H9 (cell line): ENCODE results near the gene IQSEC1. TPM values are rescaled to one million over a fixed set of nuclear protein-coding genes. Genes with fewer than 3 reads are reported as not detected.

Experiments
- DNase-seq: peaks from one replicate; pipeline ENCODE4 v3.0.0-alpha.2; 2017
- H2AFZ ChIP-seq: one replicate; pipeline ENCODE4 v1.6.1; 2013; ENCODE audit warnings: mild to moderate bottlenecking, low read length, control low read depth, moderate library complexity
- H2AK5ac ChIP-seq: 2 replicates; pipeline ENCODE4 v1.6.1; 2013; ENCODE audit warnings: low read length, control low read depth, mixed read lengths; ENCODE audit not compliant: insufficient read length
- H2BK120ac ChIP-seq: one replicate; pipeline ENCODE4 v1.6.1; 2013; ENCODE audit warnings: low read depth, mild to moderate bottlenecking, low read length, control low read depth, inconsistent platforms; ENCODE audit not compliant: poor library complexity, severe bottlenecking
- H2BK12ac ChIP-seq: 2 replicates; pipeline ENCODE4 v1.6.1; 2013; ENCODE audit warnings: low read length, control low read depth, mixed read lengths, low read depth; ENCODE audit not compliant: insufficient read length
- H2BK15ac ChIP-seq: 2 replicates; pipeline ENCODE4 v1.6.1; 2013; ENCODE audit warnings: low read depth, low read length, control low read depth
- H2BK20ac ChIP-seq: one replicate; pipeline ENCODE4 v1.6.1; 2013; ENCODE audit warnings: low read depth, mild to moderate bottlenecking, low read length, control low read depth, inconsistent platforms; ENCODE audit not compliant: poor library complexity, severe bottlenecking
- H2BK5ac ChIP-seq: 2 replicates; pipeline ENCODE4 v1.6.1; 2013; ENCODE audit warnings: low read length, control low read depth, mixed read lengths; ENCODE audit not compliant: insufficient read length
- H3K14ac ChIP-seq: 2 replicates; pipeline ENCODE4 v1.6.1; 2013; ENCODE audit warnings: low read length, control low read depth; ENCODE audit not compliant: insufficient read depth
- H3K18ac ChIP-seq: 2 replicates; pipeline ENCODE4 v1.6.1; 2013; ENCODE audit warnings: low read depth, mild to moderate bottlenecking, mixed read lengths, low read length, control low read depth; ENCODE audit not compliant: insufficient read length
- H3K23ac ChIP-seq: 2 replicates; pipeline ENCODE4 v1.6.1; 2013; ENCODE audit warnings: low read length, control low read depth, mixed read lengths, low read depth; ENCODE audit not compliant: insufficient read length
- H3K23me2 ChIP-seq: 2 replicates; pipeline ENCODE4 v1.6.1; 2013; ENCODE audit warnings: low read depth, mild to moderate bottlenecking, mixed read lengths, low read length, control low read depth; ENCODE audit not compliant: insufficient read length, poor library complexity, severe bottlenecking
- H3K27ac ChIP-seq: 2 replicates; pipeline ENCODE4 v1.5.1; 2013; ENCODE audit warnings: low read length, control low read depth, mixed read lengths, low read depth; ENCODE audit not compliant: insufficient read length
- H3K27me3 ChIP-seq: 2 replicates; pipeline ENCODE4 v1.6.1; 2013; ENCODE audit warnings: low read length, control low read depth, inconsistent platforms; ENCODE audit not compliant: insufficient read depth
- H3K4ac ChIP-seq: 2 replicates; pipeline ENCODE4 v1.6.1; 2013; ENCODE audit warnings: low read depth, mild to moderate bottlenecking, control low read depth, inconsistent platforms, low read length, moderate library complexity
- H3K4me1 ChIP-seq: 2 replicates; pipeline ENCODE4 v1.6.1; 2013; ENCODE audit warnings: low read length, control low read depth, inconsistent platforms; ENCODE audit not compliant: insufficient read depth
- H3K4me2 ChIP-seq: 2 replicates; pipeline ENCODE4 v1.6.1; 2013; ENCODE audit warnings: low read length, control low read depth, mixed read lengths; ENCODE audit not compliant: insufficient read length, insufficient read depth
- H3K56ac ChIP-seq: 2 replicates; pipeline ENCODE4 v1.6.1; 2013; ENCODE audit warnings: low read depth, mild to moderate bottlenecking, mixed read lengths, low read length, control low read depth; ENCODE audit not compliant: insufficient read length
- H3K79me1 ChIP-seq: 2 replicates; pipeline ENCODE4 v1.6.1; 2013; ENCODE audit warnings: low read depth, mild to moderate bottlenecking, moderate library complexity, low read length, control low read depth, inconsistent platforms; ENCODE audit not compliant: insufficient read depth, poor library complexity, severe bottlenecking
- H3K79me2 ChIP-seq: 2 replicates; pipeline ENCODE4 v1.6.1; 2013; ENCODE audit warnings: low read length, control low read depth, inconsistent platforms; ENCODE audit not compliant: insufficient read depth
- H3K9ac ChIP-seq: 2 replicates; pipeline ENCODE4 v1.6.1; 2013; ENCODE audit warnings: low read length, control low read depth, mixed read lengths; ENCODE audit not compliant: insufficient read length; ENCODE audit errors: extremely low read depth
- H3K9me3 ChIP-seq: one replicate; pipeline ENCODE4 v1.6.1; 2013; ENCODE audit warnings: low read depth, low read length, inconsistent platforms; ENCODE audit not compliant: control insufficient read depth
- H3T11ph ChIP-seq: one replicate; pipeline ENCODE4 v1.6.1; 2013; ENCODE audit warnings: mild to moderate bottlenecking, low read length, control low read depth, inconsistent platforms
- H4K20me1 ChIP-seq: one replicate; pipeline ENCODE4 v1.6.1; 2013; ENCODE audit not compliant: control insufficient read depth, insufficient read length, insufficient read depth
- H4K5ac ChIP-seq: 2 replicates; pipeline ENCODE4 v1.6.1; 2013; ENCODE audit warnings: low read depth, mild to moderate bottlenecking, mixed read lengths, low read length, control low read depth; ENCODE audit not compliant: insufficient read length
- H4K8ac ChIP-seq: replicated peaks from 2 replicates; pipeline ENCODE4 v1.6.1; 2013; ENCODE audit warnings: low read length, control low read depth, mixed read lengths, low read depth; ENCODE audit not compliant: insufficient read length
- H4K91ac ChIP-seq: 2 replicates; pipeline ENCODE4 v1.6.1; 2013; ENCODE audit warnings: low read depth, mild to moderate bottlenecking, moderate library complexity, mixed read lengths, low read length, control low read depth; ENCODE audit not compliant: insufficient read length
- H3K27ac Mint-ChIP-seq, 3 experiments: 2 replicates in 2 of 3; 3 replicates in 1 of 3; pipeline ENCODE4 v1.8.0; 2020 to 2021; ENCODE audit warnings: mixed read lengths in 3 of 3, mild to moderate bottlenecking in 1 of 3, moderate library complexity in 1 of 3
- H3K27me3 Mint-ChIP-seq: 2 replicates; pipeline ENCODE4 v1.8.0; 2021; ENCODE audit warnings: low read depth, mild to moderate bottlenecking, moderate library complexity, mixed read lengths
- H3K36me3 Mint-ChIP-seq, 3 experiments: 2 replicates in 2 of 3; 3 replicates in 1 of 3; pipeline ENCODE4 v1.8.0; 2020 to 2021; ENCODE audit warnings: low read depth in 3 of 3, mixed read lengths in 3 of 3; ENCODE audit not compliant: insufficient read depth in 1 of 3
- H3K4me1 Mint-ChIP-seq, 2 experiments: 2 replicates each; pipeline ENCODE4 v1.8.0; 2020; ENCODE audit warnings: mixed read lengths in 2 of 2
- H3K4me3 Mint-ChIP-seq, 2 experiments: 2 replicates in 1 of 2; 3 replicates in 1 of 2; pipeline ENCODE4 v1.8.0; 2020 to 2021; ENCODE audit warnings: mild to moderate bottlenecking in 2 of 2, mixed read lengths in 2 of 2, moderate library complexity in 1 of 2
- H3K9me3 Mint-ChIP-seq, 2 experiments: 2 replicates in 1 of 2; 3 replicates in 1 of 2; pipeline ENCODE4 v1.8.0; 2020; ENCODE audit warnings: mild to moderate bottlenecking in 2 of 2, mixed read lengths in 2 of 2, moderate library complexity in 1 of 2
- CTCF ChIP-seq: fragments of 200-600 bp; sonication (generic); conservative IDR thresholded peaks from 3 replicates; pipeline ENCODE4 v1.8.0; 2021; ENCODE audit warnings: antibody characterized with exemption, mild to moderate bottlenecking
- WGBS: extraction: QIAGEN DNeasy Blood & Tissue Kit; methylation state at CpG from one replicate; pipeline ENCODE4 v1.1.7; 2013; ENCODE audit warnings: missing lambda C conversion rate, low lambda C conversion rate, mixed read lengths; ENCODE audit not compliant: insufficient read length; ENCODE audit errors: extremely low coverage; 5-methylcytosine and 5-hydroxymethylcytosine counted together
- total RNA-seq: library from RNA; stranded (reverse); gene quantifications from 2 replicates; pipeline ENCODE4 v1.2.1, GENCODE V29; 2021

IQSEC1 gene
- total RNA-seq, 1 experiment from 2014 or later, result 19.1 TPM

- Histone ChIP-seq H3K27me3 (no peaks in the 10 kb centered on the region), H3K23me2 (peaks cover 9% of the 10 kb centered on the region), H3K27ac (no peak overlapping the region), H3K9ac (no peak overlapping the region), H3K4me2 (peak overlapping the region; percentile 37), H2BK20ac (no peak overlapping the region), H2BK15ac (no peak overlapping the region), H2BK5ac (no peak overlapping the region), H2AFZ (peak overlapping the region; percentile 19), H2AK5ac (no peak overlapping the region), H2BK120ac (no peak overlapping the region), H4K91ac (no peak overlapping the region), H3K4me1 (no peaks in the 10 kb centered on the region; the same call in 1 of the 2 replicates), H2BK12ac (no peak overlapping the region), H3K4ac (no peak overlapping the region), H3K9me3 (no peaks in the 10 kb centered on the region), H3K14ac (peak overlapping the region; percentile 26; the same call in 1 of the 2 replicates), H4K20me1 (no peaks in the 10 kb centered on the region), H3K79me2 (no peaks in the 10 kb centered on the region; the same call in 1 of the 2 replicates), H4K8ac (no peak overlapping the region), H3K23ac (no peak overlapping the region), H4K5ac (no peak overlapping the region), H3K56ac (no peak overlapping the region), H3K79me1 (peaks cover 6% of the 10 kb centered on the region), H3T11ph (no peak overlapping the region), H3K18ac (peak overlapping the region; percentile 5)
- Mint-ChIP-seq H3K9me3 (no peaks in the 10 kb centered on the region), H3K27me3 (peaks cover 31% of the 10 kb centered on the region), H3K4me3 (peak overlapping the region; percentile 62 to 77), H3K4me1 (peaks cover 36 to 42% of the 10 kb centered on the region in 2 experiments), H3K36me3 (no peaks in the 10 kb centered on the region; a peak in 2 of 7 replicates), H3K27ac (peak overlapping the region in 2 of 3 experiments; percentile 35 to 67; a peak in 2 of 7 replicates)
- no CpG with 5 or more reads among the region's 64 CpGs for WGBS
- no peak for TF ChIP-seq CTCF
- DNase-seq, result peak; percentile 96
Measured at GRCh38 chr3:12967606-12968351, 105.5 kb downstream of the IQSEC1 start.
